Left colon (tissue), 2 donors: Measurements from ENCODE around the gene CRHR2. TPM values are rescaled to one million over a fixed set of nuclear protein-coding genes. Genes with fewer than 3 reads are reported as not detected.

Experiments used
- ATAC-seq: fragments of 200-7000 bp; cut with Tn5 transposase; one replicate; pipeline ENCODE4 v1.9.1; 2020; ENCODE audit warnings: mild to moderate bottlenecking, moderate library complexity
- DNase-seq, 2 donors: peaks; one replicate each; pipeline ENCODE4 v3.0.0-alpha.2; 2020
- intact Hi-C, 2 donors: fragments of 100-400 bp; cut with DNase I in 1 of 2; cut with micrococcal nuclease in 1 of 2; formaldehyde crosslinking; loops; one replicate each; pipeline versions ENCODE4 v1.11.2 to v1.14.0; 2022; cut with DNase I, micrococcal nuclease
- total RNA-seq, 2 donors: library from RNA; stranded (reverse); fragmentation: NEBNext Ultra II Directional; extraction: Animal tissue kit (Norgen Biotek cat#: 25700); gene quantifications; one replicate each; pipeline ENCODE4 v1.2.1, GENCODE V29; 2021
- donor health status: DM: no; HTN: no; CAD: no.
- donor health status: DM: yes; HTN: yes; CAD: no.

CRHR2 gene
- total RNA-seq, 2 donors from 2014 or later, result 0.09 TPM; not detected in 1

DNA sequence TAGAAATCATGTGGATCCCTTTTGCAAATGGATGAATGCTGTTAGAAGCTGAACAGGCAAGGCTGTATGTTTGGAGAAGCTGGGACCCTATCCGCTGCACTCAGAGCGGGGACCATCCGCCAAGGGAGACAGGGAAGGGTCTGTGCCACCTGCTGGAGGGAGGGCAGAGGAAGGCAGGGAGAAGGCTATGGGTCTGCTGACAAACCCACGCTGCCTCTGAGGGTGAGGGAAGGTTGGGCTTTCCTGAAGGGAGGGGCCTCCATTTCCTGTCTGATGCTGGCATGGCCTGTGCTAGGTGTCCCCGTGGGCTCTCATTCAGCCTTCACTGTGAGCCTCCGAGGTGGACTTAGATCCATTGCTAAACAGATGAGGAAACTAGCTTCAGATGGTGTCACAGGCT, 5.3 kb upstream of the CRHR2 start:
- ATAC-seq (no peak), DNase-seq (no peak)
- intact Hi-C loops, result no loop called here

DNA sequence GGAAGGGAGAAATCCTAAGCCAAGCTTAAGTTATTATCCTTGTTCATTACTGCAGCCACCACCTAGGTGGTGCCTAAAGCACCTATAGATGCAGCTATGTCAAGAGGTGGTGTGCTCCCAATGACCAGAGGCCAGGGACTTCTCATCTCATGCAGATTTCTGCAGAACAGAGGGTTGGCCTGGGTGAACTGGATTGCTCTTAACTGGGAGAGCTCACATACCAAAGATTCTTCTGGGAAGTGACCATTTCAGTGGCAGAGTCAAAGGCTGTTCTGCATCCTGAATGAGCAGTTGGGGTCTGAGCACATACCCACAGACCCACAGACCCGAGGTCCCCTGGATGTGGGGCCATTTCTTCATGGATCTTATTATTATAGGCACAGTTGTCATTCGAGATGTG, 2.1 kb upstream of the CRHR2 start:
- no peak for DNase-seq
- intact Hi-C loops, result no loop called here
- no peak for ATAC-seq

DNA sequence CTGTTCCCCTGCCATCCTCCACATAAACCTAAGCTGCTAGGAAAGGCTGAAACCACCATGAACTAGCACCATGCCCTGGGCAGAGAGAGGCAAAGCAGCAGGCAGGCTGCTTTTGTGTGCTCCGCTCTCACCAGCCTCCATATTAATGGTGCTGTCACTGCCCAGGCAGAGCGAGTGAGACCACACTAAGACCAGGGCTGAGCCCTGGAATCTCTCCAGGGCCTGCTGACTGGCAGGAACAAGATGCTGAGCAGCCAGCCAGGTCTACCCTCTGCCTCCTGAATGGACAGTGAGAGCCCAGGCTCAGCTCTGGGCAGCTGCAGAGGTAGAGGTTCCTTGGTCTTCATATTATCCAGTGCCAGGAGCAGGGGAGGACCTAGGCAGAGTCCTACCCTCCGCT, 1.6 kb upstream of the CRHR2 start:
- no peak for ATAC-seq
- DNase-seq, result no peak
- intact Hi-C loops, result no loop called here

DNA sequence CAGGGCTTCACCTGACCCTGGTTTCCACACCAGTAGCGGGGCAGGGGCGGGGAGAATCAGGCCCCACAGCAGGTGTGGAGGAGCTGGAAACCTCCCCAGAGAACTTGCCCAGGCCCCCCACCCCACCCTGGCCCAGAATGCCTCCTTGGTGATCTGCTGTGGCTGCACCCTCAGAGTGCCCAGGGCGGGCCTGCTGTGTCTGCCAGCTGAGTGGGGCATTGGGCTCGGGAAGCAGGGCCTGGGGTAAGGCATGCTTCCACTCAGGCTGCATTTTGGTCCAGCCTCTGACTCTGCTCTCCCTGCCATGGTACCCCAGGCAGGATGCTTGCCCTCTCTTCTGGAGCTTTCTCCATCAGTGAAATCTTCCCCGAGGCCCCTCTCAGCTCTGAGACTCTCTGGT, 1.1 kb upstream of the CRHR2 start:
- no peak for DNase-seq
- ATAC-seq, result no peak
- intact Hi-C loops, result no loop called here

DNA sequence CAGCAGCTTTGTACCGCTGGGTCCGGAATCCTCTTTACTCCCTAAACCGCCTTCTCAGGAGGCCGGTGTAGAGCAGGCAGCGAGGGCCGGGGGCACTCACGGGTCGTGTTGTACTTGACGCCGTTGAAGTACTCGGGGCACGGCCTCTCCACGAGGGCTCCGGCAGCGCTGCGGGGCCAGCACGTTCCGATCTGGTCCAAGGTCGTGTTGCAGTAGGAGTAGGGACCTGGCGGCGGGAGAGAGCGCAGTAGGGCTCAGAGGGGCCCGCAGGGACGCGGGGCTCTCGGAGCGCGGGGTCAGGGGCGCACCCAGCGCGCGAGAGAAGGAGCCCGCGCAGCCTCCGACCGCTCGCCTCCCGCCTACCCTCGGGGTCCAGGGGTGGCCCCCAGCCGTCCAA, 443 bp downstream of the CRHR2 start:
- ATAC-seq, result no peak
- intact Hi-C loops, result no loop called here
- no peak for DNase-seq

GRCh38 chr7:30681331-30681797, 892 bp downstream of the CRHR2 start:
- intact Hi-C loops, result no loop called here
- no peak for DNase-seq
- no peak for ATAC-seq

GRCh38 chr7:30679664-30680063, 2.6 kb downstream of the CRHR2 start:
- ATAC-seq (no peak), DNase-seq (no peak)
- intact Hi-C loops, result no loop called here

GRCh38 chr7:30678805-30679204, 3.5 kb downstream of the CRHR2 start:
- no peak for ATAC-seq
- no peak for DNase-seq
- intact Hi-C loops, result no loop called here

DNA sequence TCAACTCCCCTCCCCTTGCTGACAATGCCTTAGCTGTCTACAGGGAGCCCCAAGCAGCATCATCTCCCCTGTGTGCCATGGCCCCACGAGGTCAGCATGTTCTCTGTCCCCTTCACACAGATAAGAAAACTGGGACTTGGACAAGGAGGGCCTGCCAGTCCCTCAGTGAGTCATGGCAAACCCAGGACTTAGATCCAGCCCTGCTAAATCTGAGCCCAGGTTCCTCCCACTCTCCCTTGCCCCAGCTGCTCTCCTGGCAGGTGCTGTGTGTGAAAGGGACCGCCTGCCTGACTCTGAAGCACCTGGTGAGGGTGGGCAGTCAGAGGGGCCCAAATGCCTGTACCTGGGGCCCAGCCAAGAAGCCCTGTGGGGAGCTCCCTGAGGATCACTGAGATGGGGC, 7.4 kb downstream of the CRHR2 start:
- no peak for ATAC-seq
- intact Hi-C loops, result no loop called here

DNA sequence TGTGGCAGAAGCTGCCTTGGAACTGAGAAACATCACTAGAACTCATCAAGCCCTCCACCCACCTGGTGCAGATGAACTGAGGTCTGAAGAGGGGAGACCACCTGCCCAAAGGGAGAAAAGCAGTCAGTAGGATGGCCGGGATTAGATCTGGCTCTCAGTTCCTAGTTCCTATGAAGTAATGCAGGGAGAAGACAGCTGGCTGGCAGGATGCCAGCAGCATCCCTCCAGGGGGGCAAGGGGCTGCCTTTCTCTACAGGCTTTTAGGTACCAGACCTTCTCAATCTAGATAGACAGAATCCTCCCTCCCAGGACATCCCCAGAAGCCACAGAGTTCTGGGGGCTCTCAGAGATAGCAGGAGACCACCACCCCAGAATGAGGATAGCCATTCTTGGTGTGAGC, 7.8 kb downstream of the CRHR2 start:
- intact Hi-C loops, result no loop called here
- DNase-seq (no peak), ATAC-seq (no peak)

More for the DNA sequence above, 7.4 kb downstream of the CRHR2 start:
- no peak for DNase-seq

- DNase-seq (peak in 1 of 2 donors; percentile 65), ATAC-seq (peak; percentile 72)
- intact Hi-C loops, result no loop called here
Observed at GRCh38 chr7:30671793-30672465, 10.3 kb downstream of the CRHR2 start.

GRCh38 chr7:30668102-30668501, 14.2 kb downstream of the CRHR2 start:
- ATAC-seq, result no peak

GRCh38 chr7:30667172-30667571, 15.1 kb downstream of the CRHR2 start:
- ATAC-seq (no peak), DNase-seq (no peak)
- intact Hi-C loops, result no loop called here

More at GRCh38 chr7:30668102-30668501, 14.2 kb downstream of the CRHR2 start:
- intact Hi-C loops, result no loop called here
- no peak for DNase-seq

- DNase-seq (no peak), ATAC-seq (no peak)
- intact Hi-C loops, result no loop called here
Observed at GRCh38 chr7:30665449-30665848, 16.8 kb downstream of the CRHR2 start.

GRCh38 chr7:30665043-30665442, 17.2 kb downstream of the CRHR2 start:
- DNase-seq, result no peak
- intact Hi-C loops, result no loop called here
- no peak for ATAC-seq

GRCh38 chr7:30664184-30664885, 17.9 kb downstream of the CRHR2 start:
- ATAC-seq (no peak), DNase-seq (no peak)
- intact Hi-C loops, result no loop called here

DNA sequence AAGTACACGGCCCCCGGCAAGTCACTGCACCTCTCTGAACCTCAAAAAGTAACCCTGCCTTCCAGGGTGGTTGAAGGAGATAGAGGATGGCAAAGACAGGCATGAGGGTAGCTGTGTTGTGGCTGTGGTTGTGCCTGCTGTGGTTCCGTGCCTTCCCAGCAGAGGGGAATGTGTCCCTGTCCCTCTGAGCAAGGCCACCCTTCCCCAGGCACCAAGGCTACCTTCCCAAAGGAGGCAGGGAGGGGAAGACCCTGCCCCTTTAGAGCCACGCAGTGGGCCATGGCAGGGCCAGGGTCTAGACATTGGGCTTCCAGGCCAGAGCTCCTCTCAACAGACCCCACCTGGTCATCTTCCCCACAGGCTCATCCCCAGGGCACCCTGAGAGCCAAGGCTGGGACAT, 18.8 kb downstream of the CRHR2 start:
- intact Hi-C loops, result no loop called here
- no peak for DNase-seq
- ATAC-seq, result no peak

- intact Hi-C loops, result no loop called here
- ATAC-seq (no peak), DNase-seq (no peak)
Observed at GRCh38 chr7:30662431-30662939, 19.8 kb downstream of the CRHR2 start.

DNA sequence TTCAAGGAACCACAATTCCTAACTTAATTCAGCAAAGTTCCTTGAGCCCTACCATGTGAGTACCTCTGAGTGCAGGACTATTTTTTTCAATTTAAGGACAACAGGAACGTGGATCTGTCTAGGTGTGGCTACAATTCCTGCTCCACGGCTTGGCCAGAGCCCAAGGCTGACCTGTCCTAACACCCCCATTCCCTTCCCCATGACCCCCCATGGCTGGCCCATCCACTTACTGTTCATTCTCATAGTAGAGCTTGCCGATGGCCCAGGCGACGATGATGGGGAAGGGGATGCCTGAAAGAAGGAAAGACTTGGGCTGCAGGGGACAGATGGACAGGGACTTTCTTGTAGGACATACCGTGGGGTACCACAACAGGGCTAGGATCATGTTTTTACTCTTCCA, 20.3 kb downstream of the CRHR2 start:
- ATAC-seq, result no peak
- DNase-seq, result no peak
- intact Hi-C loops, result no loop called here
